GM12864 (cell line): ENCODE results near the gene CEND1.

ENCODE experiments used
- DNase-seq: peaks from one replicate; pipeline ENCODE4 v3.0.0-alpha.2; 2011; ENCODE audit warnings: low read depth
- H3K4me3 ChIP-seq: 2 replicates; pipeline ENCODE4 v1.5.1; 2011; ENCODE audit warnings: mild to moderate bottlenecking, low read depth, low read length, control low read depth
- CTCF ChIP-seq: IDR thresholded peaks from 2 replicates; pipeline ENCODE4 v1.5.1; 2011; ENCODE audit warnings: low read depth, mild to moderate bottlenecking, moderate library complexity, low read length, control low read depth, inconsistent platforms; ENCODE audit errors: missing control alignments

CEND1 gene

GRCh38 chr11:827146-827896 is 37.4 kb upstream of the CEND1 start:
- peak overlapping the region; percentile 70 for H3K4me3 ChIP-seq
- TF ChIP-seq CTCF: no peak
- no peak for DNase-seq

GRCh38 chr11:826836-827145 is 36.9 kb upstream of the CEND1 start:
- H3K4me3 ChIP-seq: peak overlapping the region; percentile 70
- no peak for TF ChIP-seq CTCF
- DNase-seq: no peak

- DNase-seq: no peak
- H3K4me3 ChIP-seq: no peak overlapping the region
Measured at GRCh38 chr11:826227-826621, 36.3 kb upstream of the CEND1 start.

GRCh38 chr11:825366-826226 is 35.7 kb upstream of the CEND1 start:
- H3K4me3 ChIP-seq: no peak overlapping the region
- DNase-seq: no peak
- no peak for TF ChIP-seq CTCF

More at GRCh38 chr11:826227-826621, 36.3 kb upstream of the CEND1 start:
- no peak for TF ChIP-seq CTCF

GRCh38 chr11:824942-825341 is 35.1 kb upstream of the CEND1 start:
- DNase-seq: no peak
- no peak for TF ChIP-seq CTCF
- no peak overlapping the region for H3K4me3 ChIP-seq

GRCh38 chr11:824292-824880 is 34.5 kb upstream of the CEND1 start:
- no peak overlapping the region for H3K4me3 ChIP-seq
- DNase-seq: no peak
- TF ChIP-seq CTCF: no peak
